ENCODE measurements around the gene GTF2A1. TPM values are rescaled to one million over a fixed set of nuclear protein-coding genes. Genes with fewer than 3 reads are reported as not detected.

Gene GTF2A1
- 10 to 100 TPM; 10.5 to 48.0 (median 22.5) TPM for total RNA-seq

GRCh38 chr14:81220830-81221578 lies at the start of gene GTF2A1:
Gene GTF2A1, minus strand, starts transcription at chr14:81220959. Its CDS starts 441 bp downstream, at chr14:81220518.
- no peaks in the 10 kb centered on the region for H3K36me3 ChIP-seq
- intact Hi-C loops (cut with DNase I; ENCODE audit: low total_unique reads) (no loop called here), in situ Hi-C loops (cut with MboI; ENCODE audit: low pct_ligation_motif_present in 1 of 4, low pct_unique_long_range_greater_than_20kb in 1 of 4, low sequenced_read_pairs in 3 of 4) (no loop called here)
- TF ChIP-seq CTCF (IDR thresholded peaks at IDR 0.05) (no peak), POLR2A (IDR thresholded peaks at IDR 0.05) (no peak), POLR2AphosphoS5 (IDR thresholded peaks at IDR 0.05) (peak; percentile 99), EP300 (IDR thresholded peaks at IDR 0.05; ENCODE audit: low read depth) (peak; percentile 44)
- no peaks in the 10 kb centered on the region for H3K9me3 ChIP-seq
- H3K27me3 ChIP-seq, result no peaks in the 10 kb centered on the region
- H3K27ac ChIP-seq, result peak within 1 kb of the TSS; percentile 96 to 99 (median 98)
- peaks cover 18 to 38% (median 32%) of the 10 kb centered on the region in 4 donors for H3K4me1 ChIP-seq
- 1% methylated on average over 66 of the region's 84 CpGs; no CpG with 5 or more reads in 1 of the 2 donors for WGBS, 2 donors (ENCODE audit: low coverage in 1 of 2)
- peak; percentile 95 for DNase-seq
- peak within 1 kb of the TSS; percentile 69 to 89 (median 88) for H3K4me3 ChIP-seq

GRCh38 chr14:81269979-81270375 lies 49.2 kb upstream of the GTF2A1 start:
- Histone ChIP-seq H3K9me3 (no peaks in the 10 kb centered on the region), H3K27me3 (no peaks in the 10 kb centered on the region), H3K4me1 (peaks cover 0 to 8% (median 4%) of the 10 kb centered on the region in 4 donors), H3K36me3 (no peaks in the 10 kb centered on the region), H3K27ac (no peak overlapping the region), H3K4me3 (no peak overlapping the region)
- in situ Hi-C loops (cut with MboI; ENCODE audit: low pct_ligation_motif_present in 1 of 4, low pct_unique_long_range_greater_than_20kb in 1 of 4, low sequenced_read_pairs in 3 of 4) (loop anchor here (5.0 to 10.0 kb wide), 3 partner anchors 175 to 195 kb away; no protein-coding TSS in a partner anchor), intact Hi-C loops (cut with DNase I; ENCODE audit: low total_unique reads) (loop anchor here (5.0 kb wide), 1 partner anchor 182 kb away; no protein-coding TSS in a partner anchor)
- TF ChIP-seq POLR2A (IDR thresholded peaks at IDR 0.05) (no peak), EP300 (IDR thresholded peaks at IDR 0.05; ENCODE audit: low read depth) (no peak), CTCF (IDR thresholded peaks at IDR 0.05) (no peak), POLR2AphosphoS5 (IDR thresholded peaks at IDR 0.05) (no peak)
- no peak for DNase-seq
- 73 to 84% methylated on average over 2 to 3 of the region's 3 CpGs for WGBS, 2 donors (ENCODE audit: low coverage in 1 of 2)

GRCh38 chr14:81269100-81269978 lies 48.6 kb upstream of the GTF2A1 start:
- WGBS, 2 donors (ENCODE audit: low coverage in 1 of 2), result 0 to 38% methylated on average over 3 to 7 of the region's 7 CpGs
- no peak for DNase-seq
- intact Hi-C loops (cut with DNase I; ENCODE audit: low total_unique reads), result no loop called here

More at GRCh38 chr14:81269100-81269978, 48.6 kb upstream of the GTF2A1 start:
- H3K27ac ChIP-seq, result no peak overlapping the region
- H3K4me1 ChIP-seq, result peaks cover 0 to 8% (median 4%) of the 10 kb centered on the region in 4 donors
- no peaks in the 10 kb centered on the region for H3K27me3 ChIP-seq
- H3K9me3 ChIP-seq, result no peaks in the 10 kb centered on the region
- no peak overlapping the region for H3K4me3 ChIP-seq
- TF ChIP-seq POLR2A (IDR thresholded peaks at IDR 0.05) (no peak), CTCF (IDR thresholded peaks at IDR 0.05) (peak; percentile 80 to 89 (median 84))
- no peaks in the 10 kb centered on the region for H3K36me3 ChIP-seq
- in situ Hi-C loops (cut with MboI; ENCODE audit: low pct_ligation_motif_present in 1 of 4, low pct_unique_long_range_greater_than_20kb in 1 of 4, low sequenced_read_pairs in 3 of 4), result no loop called here

Data from transverse colon (tissue), 4 donors.